Ovary (tissue), 9 donors: Measurements from ENCODE around the gene KIF2A. TPM values are rescaled to one million over a fixed set of nuclear protein-coding genes. Genes with fewer than 3 reads are reported as not detected.

Experiments
- DNase-seq, 5 donors: peaks; one replicate each; pipeline ENCODE4 v3.0.0-alpha.2; 2019 to 2020
- H3K27ac ChIP-seq, 2 donors: fragments of 200-600 bp; one replicate each; pipeline versions ENCODE4 v1.5.1 to v1.8.0; 2019 to 2022
- H3K27me3 ChIP-seq: fragments of 200-600 bp; one replicate; pipeline ENCODE4 v1.8.0; 2022
- H3K36me3 ChIP-seq: fragments of 200-600 bp; sonication (generic); one replicate; pipeline ENCODE4 v1.5.1; 2019
- H3K4me1 ChIP-seq: one replicate; pipeline ENCODE4 v1.8.1; 2013; ENCODE audit warnings: mild to moderate bottlenecking, moderate library complexity; ENCODE audit not compliant: insufficient read depth
- H3K4me3 ChIP-seq: fragments of 200-600 bp; sonication (generic); one replicate; pipeline ENCODE4 v1.5.1; 2017
- H3K9me3 ChIP-seq, 2 donors: fragments of 200-600 bp in 1 of 2; sonication (generic) in 1 of 2; one replicate each; pipeline versions ENCODE4 v1.5.1 to v1.8.1; 2013 to 2019; ENCODE audit warnings: mild to moderate bottlenecking in 1 of 2, moderate library complexity in 1 of 2
- CTCF ChIP-seq, 3 donors: fragments of 450-650 bp in 2 of 3; fragments of 200-600 bp in 1 of 3; IDR thresholded peaks; one replicate each; pipeline versions ENCODE4 v1.5.1 to v1.8.0; 2016 to 2022; ENCODE audit warnings: antibody characterized with exemption in 3 of 3, mild to moderate bottlenecking in 1 of 3
- EP300 ChIP-seq: sonication (generic); formaldehyde crosslinking; IDR thresholded peaks from one replicate; pipeline ENCODE4 v1.6.1; 2017; ENCODE audit warnings: antibody characterized with exemption
- POLR2A ChIP-seq: fragments of 450-650 bp; IDR thresholded peaks from one replicate; pipeline ENCODE4 v1.6.1; 2017; ENCODE audit warnings: antibody characterized with exemption, mild to moderate bottlenecking, moderate library complexity
- WGBS, 3 donors: extraction: QIAGEN DNeasy Blood & Tissue Kit in 1 of 3; methylation state at CpG; one replicate each; pipeline versions ENCODE4 v1.1.5 to v1.1.7; 2013 to 2017; 5-methylcytosine and 5-hydroxymethylcytosine counted together
- intact Hi-C, 4 donors: fragments of 100-400 bp; cut with DNase I; formaldehyde crosslinking; loops; one replicate each; pipeline versions ENCODE4 v1.11.0 to v1.15.1; 2022 to 2023
- polyA plus RNA-seq, 2 donors: library from polyadenylated mRNA; stranded (reverse); fragments of 200-250 nt in 1 of 2; fragments of 350-450 nt in 1 of 2; fragmentation: Illumina TruSeq in 1 of 2; extraction: RNeasy Lipid Tissue Mini Kit (QIAGEN cat#74804) in 1 of 2; gene quantifications; one replicate each; pipeline ENCODE4 v1.2.3, GENCODE V29; 2013 to 2014
- total RNA-seq, 7 donors: library from RNA; depleted of rRNA in 2 of 7; stranded (reverse); fragments of >200 nt in 2 of 7; fragmentation: NEBNext Ultra II Directional in 3 of 7; extraction: Animal tissue kit (Norgen Biotek cat#: 25700) in 3 of 7; gene quantifications; one replicate each; pipeline versions ENCODE4 v1.1.0 to v1.2.4, GENCODE V29; 2016 to 2023
- donor health status: DM: no; HTN: no; CAD: no; lungs with moderate emphysema.
- donor health status: DM: no; HTN: no; CAD: no.
- donor health status: Bipolar disorder and iron deficiency.
- donor health status: DM: yes; HTN: yes; CAD: no.
- donor health status: DM: no; HTN: no; CAD: no.
- donor health status: DM: yes; HTN: yes; CAD: no.

Gene KIF2A
- total and polyA plus RNA-seq, 9 donors: 8.0 to 39.1 (median 30.1) TPM

- Histone ChIP-seq H3K9me3 (no peaks in the 10 kb centered on the region), H3K27me3 (no peaks in the 10 kb centered on the region), H3K4me1 (no peaks in the 10 kb centered on the region), H3K4me3 (no peak overlapping the region), H3K36me3 (no peaks in the 10 kb centered on the region), H3K27ac (no peak overlapping the region)
- no peak for TF ChIP-seq EP300
- no peak for TF ChIP-seq CTCF (IDR thresholded peaks at IDR 0.05)
- TF ChIP-seq POLR2A: no peak
- no peak for DNase-seq
- intact Hi-C loops: no loop called here
- 57 to 87% (median 78%) methylated on average over 1 of the region's 1 CpG for WGBS, 3 donors
Measured at GRCh38 chr5:62322484-62322883, 16.5 kb downstream of the KIF2A start.

GRCh38 chr5:62326302-62326701, 20.3 kb downstream of the KIF2A start:
- DNase-seq: no peak
- Histone ChIP-seq H3K27ac (no peak overlapping the region), H3K9me3 (no peaks in the 10 kb centered on the region), H3K4me1 (peaks cover 2% of the 10 kb centered on the region), H3K4me3 (no peak overlapping the region), H3K36me3 (no peaks in the 10 kb centered on the region), H3K27me3 (no peaks in the 10 kb centered on the region)
- intact Hi-C loops: no loop called here
- WGBS, 3 donors: 88 to 95% (median 91%) methylated on average over 1 of the region's 1 CpG
- TF ChIP-seq EP300 (no peak), POLR2A (no peak), CTCF (IDR thresholded peaks at IDR 0.05) (no peak)

GRCh38 chr5:62326702-62327101, 20.7 kb downstream of the KIF2A start:
- Histone ChIP-seq H3K4me1 (peaks cover 2% of the 10 kb centered on the region), H3K4me3 (no peak overlapping the region), H3K9me3 (no peaks in the 10 kb centered on the region), H3K27me3 (no peaks in the 10 kb centered on the region), H3K27ac (no peak overlapping the region), H3K36me3 (no peaks in the 10 kb centered on the region)
- intact Hi-C loops: no loop called here
- WGBS, 3 donors: 94% methylated on average over 4 of the region's 4 CpGs
- DNase-seq: no peak
- TF ChIP-seq POLR2A (no peak), EP300 (no peak), CTCF (IDR thresholded peaks at IDR 0.05) (no peak)

- Histone ChIP-seq H3K9me3 (no peaks in the 10 kb centered on the region), H3K27me3 (no peaks in the 10 kb centered on the region), H3K4me3 (no peak overlapping the region), H3K4me1 (peaks cover 2% of the 10 kb centered on the region), H3K36me3 (no peaks in the 10 kb centered on the region), H3K27ac (no peak overlapping the region)
- DNase-seq: no peak
- intact Hi-C loops: no loop called here
- TF ChIP-seq EP300 (no peak), POLR2A (no peak)
- WGBS, 3 donors: 83 to 88% (median 88%) methylated on average over 9 of the region's 9 CpGs
Measured at GRCh38 chr5:62327138-62328053, 21.4 kb downstream of the KIF2A start.
